ENCODE data around the gene EFCAB11.

GRCh38 chr14:89814126-89814525 is 140.4 kb downstream of the EFCAB11 start:
- TF ChIP-seq POLR2A (IDR thresholded peaks at IDR 0.05) (no peak), CTCF (IDR thresholded peaks at IDR 0.05) (no peak)
